ENCODE measurements around the gene ZNF467.

The ZNF467 gene

DNA sequence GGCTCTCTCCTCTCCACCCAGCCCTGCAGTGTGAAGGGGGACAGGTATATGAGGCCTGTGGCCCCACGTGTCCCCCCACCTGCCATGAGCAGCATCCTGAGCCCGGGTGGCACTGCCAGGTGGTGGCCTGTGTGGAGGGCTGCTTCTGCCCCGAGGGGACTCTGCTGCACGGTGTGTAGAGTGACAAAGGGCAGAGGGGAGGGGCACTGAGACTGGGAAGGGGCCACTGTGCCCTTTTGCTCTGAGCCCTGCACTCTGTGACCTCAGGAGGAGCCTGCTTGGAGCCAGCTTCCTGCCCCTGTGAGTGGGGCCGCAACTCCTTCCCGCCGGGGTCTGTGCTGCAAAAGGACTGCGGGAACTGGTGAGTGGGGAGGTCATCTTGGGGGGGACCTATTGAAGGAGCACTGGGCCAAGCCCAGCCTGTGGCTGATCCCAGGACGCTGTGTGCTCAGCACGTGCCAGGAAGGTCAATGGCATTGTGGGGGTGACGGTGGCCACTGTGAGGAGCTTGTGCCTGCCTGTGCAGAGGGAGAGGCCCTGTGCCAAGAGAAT, 15.0 kb upstream of the ZNF467 start:
- DNase-seq (ENCODE audit: low read depth): no peak
- TF ChIP-seq, protein P1, sequence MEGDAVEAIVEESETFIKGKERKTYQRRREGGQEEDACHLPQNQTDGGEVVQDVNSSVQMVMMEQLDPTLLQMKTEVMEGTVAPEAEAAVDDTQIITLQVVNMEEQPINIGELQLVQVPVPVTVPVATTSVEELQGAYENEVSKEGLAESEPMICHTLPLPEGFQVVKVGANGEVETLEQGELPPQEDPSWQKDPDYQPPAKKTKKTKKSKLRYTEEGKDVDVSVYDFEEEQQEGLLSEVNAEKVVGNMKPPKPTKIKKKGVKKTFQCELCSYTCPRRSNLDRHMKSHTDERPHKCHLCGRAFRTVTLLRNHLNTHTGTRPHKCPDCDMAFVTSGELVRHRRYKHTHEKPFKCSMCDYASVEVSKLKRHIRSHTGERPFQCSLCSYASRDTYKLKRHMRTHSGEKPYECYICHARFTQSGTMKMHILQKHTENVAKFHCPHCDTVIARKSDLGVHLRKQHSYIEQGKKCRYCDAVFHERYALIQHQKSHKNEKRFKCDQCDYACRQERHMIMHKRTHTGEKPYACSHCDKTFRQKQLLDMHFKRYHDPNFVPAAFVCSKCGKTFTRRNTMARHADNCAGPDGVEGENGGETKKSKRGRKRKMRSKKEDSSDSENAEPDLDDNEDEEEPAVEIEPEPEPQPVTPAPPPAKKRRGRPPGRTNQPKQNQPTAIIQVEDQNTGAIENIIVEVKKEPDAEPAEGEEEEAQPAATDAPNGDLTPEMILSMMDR (conservative IDR thresholded peaks at IDR 0.05; ENCODE audit: low read length): no peak
- H3K4me3 ChIP-seq (ENCODE audit: low read length): no peak overlapping the region

DNA sequence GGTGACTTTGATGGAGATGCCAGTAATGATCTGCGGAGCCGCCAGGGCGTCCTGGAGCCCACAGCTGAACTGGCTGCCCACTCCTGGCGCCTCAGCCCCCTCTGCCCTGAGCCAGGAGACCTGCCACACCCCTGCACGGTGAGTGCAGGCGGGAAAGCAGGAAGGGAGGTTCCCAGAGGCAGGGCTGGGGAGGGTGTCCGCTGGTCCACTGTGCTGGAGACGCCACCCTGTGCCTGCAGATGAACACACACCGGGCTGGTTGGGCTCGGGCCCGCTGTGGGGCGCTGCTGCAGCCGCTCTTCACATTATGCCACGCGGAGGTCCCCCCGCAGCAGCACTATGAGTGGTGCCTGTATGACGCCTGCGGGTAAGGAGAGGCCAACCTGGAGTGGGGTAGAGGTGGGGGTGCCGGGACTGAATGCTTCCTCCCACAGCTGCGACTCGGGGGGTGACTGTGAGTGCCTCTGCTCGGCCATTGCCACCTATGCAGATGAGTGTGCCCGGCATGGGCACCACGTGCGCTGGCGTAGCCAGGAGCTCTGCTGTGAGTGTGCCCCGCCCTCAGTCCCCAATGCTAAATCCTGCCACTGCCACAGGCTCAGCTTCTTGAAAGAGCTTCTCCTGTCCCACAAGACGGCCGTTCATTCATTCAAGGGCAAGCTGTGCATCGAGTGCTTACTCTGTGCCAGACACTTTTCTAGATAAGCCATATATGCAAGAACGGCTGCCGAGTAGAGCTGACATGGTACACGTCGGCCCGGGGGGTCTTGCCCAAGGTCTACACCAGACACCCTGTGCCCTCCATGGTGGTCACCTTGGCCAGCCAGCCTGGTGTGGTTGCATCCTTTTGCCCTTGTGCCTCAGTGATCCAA, 14.3 kb upstream of the ZNF467 start:
- TF ChIP-seq, protein P1 (conservative IDR thresholded peaks at IDR 0.05; ENCODE audit: low read length): no peak
- no peak for DNase-seq (ENCODE audit: low read depth)
- no peak overlapping the region for H3K4me3 ChIP-seq (ENCODE audit: low read length)

DNA sequence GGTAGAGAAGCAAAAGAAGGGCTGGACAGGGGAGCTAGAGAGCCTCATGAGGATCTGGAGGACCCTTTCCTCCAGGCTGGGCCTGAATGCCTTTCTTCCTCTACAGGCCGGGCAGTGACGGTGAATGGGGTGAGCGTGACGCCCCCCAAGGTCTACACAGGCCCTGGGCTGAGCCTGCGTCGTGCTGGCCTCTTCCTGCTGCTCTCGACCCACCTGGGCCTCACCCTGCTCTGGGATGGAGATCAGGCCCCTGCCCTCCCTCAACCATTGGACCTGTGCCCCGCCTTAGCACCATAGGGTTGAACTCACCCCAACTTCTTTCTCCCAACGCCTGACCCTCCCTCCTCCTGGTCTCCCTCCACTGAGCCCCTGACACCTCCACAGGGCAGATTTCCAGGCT, 12.6 kb upstream of the ZNF467 start:
- H3K4me3 ChIP-seq (ENCODE audit: low read length): no peak overlapping the region
- TF ChIP-seq, protein P1 (conservative IDR thresholded peaks at IDR 0.05; ENCODE audit: low read length): no peak
- no peak for DNase-seq (ENCODE audit: low read depth)

DNA sequence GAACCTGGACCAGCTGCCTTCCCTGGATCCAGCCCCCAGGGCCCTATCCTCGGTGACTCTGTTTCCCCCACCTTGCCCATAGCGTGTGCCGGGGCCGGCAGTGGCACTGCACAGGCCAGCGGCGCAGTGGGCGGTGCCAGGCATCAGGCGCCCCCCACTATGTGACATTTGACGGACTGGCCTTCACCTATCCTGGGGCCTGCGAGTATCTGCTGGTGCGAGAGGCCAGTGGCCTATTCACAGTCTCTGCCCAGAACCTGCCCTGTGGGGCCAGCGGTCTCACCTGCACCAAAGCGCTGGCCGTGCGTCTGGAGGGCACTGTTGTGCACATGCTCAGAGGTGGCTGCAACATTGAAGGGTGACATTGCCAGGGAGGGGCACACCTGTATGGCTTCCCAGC, 12.0 kb upstream of the ZNF467 start:
- H3K4me3 ChIP-seq (ENCODE audit: low read length): no peak overlapping the region
- DNase-seq (ENCODE audit: low read depth): no peak
- TF ChIP-seq, protein P1 (conservative IDR thresholded peaks at IDR 0.05; ENCODE audit: low read length): no peak

DNA sequence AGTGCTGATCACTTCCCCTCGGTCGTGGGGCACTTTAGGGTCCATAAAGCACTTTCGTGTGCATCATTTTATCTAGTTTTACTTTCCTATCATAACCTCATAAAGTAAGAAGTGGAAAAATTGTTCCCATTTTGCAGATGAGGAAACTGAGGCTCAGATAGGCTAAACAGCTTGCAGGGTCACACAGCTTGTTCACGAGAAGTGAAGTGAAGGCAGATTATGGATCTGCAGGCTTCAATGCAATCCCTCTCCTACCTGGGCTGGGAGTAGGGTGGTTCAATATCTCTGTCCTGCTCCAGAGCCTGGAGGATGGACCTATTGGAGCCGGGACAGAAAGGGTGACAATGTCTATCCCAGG, 10.8 kb upstream of the ZNF467 start:
- no peak overlapping the region for H3K4me3 ChIP-seq (ENCODE audit: low read length)
- TF ChIP-seq, protein P1 (conservative IDR thresholded peaks at IDR 0.05; ENCODE audit: low read length): no peak
- DNase-seq (ENCODE audit: low read depth): no peak

DNA sequence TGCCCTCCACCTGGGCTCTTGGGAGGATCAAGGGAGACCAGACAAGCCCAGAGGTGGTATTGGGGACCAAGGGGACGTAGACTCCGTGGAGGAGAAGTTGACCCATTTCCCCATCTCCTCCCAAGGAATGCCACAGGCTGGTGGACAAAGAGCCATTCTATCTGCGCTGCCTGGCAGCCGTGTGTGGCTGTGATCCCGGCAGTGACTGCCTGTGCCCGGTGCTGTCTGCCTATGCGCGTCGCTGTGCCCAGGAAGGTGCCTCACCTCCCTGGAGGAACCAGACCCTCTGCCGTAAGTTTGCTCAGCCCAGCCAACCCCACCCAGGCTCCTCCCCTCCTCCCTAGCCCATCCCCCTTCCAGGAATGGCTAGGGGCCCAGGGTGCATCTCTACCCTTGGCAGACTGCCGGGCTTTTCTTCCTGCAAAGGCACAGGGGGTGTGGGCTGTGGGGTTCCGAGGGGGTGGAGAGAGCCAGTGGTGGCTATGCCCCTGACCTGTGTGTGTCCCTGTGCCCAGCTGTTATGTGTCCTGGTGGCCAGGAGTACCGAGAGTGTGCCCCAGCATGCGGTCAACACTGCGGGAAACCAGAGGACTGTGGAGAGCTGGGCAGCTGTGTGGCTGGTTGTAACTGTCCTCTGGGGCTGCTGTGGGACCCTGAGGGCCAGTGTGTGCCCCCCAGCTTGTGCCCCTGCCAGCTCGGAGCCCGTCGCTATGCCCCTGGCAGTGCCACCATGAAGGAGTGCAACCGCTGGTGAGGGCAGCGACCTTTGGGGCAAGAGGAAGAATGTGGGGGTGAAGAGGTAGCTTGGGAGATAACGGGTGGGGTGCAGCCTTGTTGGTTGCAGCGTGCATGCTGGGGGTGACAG, 10.2 kb upstream of the ZNF467 start:
- no peak for DNase-seq (ENCODE audit: low read depth)

More for the DNA sequence above, 10.2 kb upstream of the ZNF467 start:
- H3K4me3 ChIP-seq (ENCODE audit: low read length): no peak overlapping the region
- TF ChIP-seq, protein P1 (conservative IDR thresholded peaks at IDR 0.05; ENCODE audit: low read length): no peak

All from AG10803 (cell line).